ENCODE data around the gene PIKFYVE. TPM values are rescaled to one million over a fixed set of nuclear protein-coding genes. Genes with fewer than 3 reads are reported as not detected.

PIKFYVE gene
- total RNA-seq, 1 donor from 2014 or later = 46.8 TPM

DNA sequence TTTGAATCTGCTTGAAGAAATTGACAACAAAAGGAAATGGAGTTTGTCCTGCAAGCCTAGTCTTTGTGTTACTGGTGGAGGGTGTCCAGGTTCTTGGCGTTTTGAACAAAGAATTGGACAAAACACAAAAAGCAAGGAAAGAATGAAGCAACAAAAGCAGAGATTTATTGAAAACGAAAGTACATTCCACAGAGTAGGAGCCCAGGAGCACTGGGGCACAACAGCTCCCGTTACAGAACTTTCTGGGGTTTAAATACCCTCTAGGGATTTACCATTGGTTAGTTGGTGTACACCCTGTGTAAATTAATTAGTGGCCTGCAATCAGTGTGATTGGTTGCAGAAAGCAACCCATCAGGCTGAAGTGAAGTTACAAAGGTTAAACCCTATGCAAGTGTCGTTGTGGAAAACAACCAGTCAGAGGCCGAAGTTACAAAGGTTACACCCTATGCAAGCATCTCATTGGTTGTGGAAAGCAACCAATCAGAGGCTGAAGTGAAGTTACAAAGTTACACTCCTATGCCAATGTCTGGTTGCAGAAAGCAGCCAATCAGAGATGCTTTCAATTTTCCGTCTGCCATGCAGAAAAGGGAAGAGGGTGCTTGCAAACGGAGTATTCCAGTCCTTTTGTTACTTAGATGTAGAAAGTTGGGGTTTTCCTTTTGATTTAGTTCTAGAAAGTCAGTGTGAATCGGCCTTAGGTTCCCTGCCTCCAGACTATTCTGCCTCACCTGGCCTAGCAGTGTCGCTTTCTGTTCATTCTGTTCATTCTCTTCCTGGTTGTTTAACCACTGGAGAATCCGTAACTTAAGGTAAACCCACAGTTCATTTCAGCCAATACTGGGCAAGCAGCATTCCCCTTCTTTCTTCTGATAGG lies 92.9 kb downstream of the PIKFYVE start:
- Mint-ChIP-seq H3K36me3 (ENCODE audit: unreplicated experiment) (peaks cover 9% of the 10 kb centered on the region), H3K27ac (ENCODE audit: unreplicated experiment) (no peak overlapping the region), H3K4me1 (ENCODE audit: low read depth, unreplicated experiment) (peaks cover 2% of the 10 kb centered on the region), H3K4me3 (ENCODE audit: unreplicated experiment) (no peak overlapping the region), H3K9me3 (ENCODE audit: unreplicated experiment) (no peaks in the 10 kb centered on the region), H3K27me3 (ENCODE audit: unreplicated experiment) (peaks cover 3% of the 10 kb centered on the region)
- TF ChIP-seq, protein P1, sequence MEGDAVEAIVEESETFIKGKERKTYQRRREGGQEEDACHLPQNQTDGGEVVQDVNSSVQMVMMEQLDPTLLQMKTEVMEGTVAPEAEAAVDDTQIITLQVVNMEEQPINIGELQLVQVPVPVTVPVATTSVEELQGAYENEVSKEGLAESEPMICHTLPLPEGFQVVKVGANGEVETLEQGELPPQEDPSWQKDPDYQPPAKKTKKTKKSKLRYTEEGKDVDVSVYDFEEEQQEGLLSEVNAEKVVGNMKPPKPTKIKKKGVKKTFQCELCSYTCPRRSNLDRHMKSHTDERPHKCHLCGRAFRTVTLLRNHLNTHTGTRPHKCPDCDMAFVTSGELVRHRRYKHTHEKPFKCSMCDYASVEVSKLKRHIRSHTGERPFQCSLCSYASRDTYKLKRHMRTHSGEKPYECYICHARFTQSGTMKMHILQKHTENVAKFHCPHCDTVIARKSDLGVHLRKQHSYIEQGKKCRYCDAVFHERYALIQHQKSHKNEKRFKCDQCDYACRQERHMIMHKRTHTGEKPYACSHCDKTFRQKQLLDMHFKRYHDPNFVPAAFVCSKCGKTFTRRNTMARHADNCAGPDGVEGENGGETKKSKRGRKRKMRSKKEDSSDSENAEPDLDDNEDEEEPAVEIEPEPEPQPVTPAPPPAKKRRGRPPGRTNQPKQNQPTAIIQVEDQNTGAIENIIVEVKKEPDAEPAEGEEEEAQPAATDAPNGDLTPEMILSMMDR (IDR thresholded peaks at IDR 0.05; ENCODE audit: partially characterized antibody, unreplicated experiment) = no peak
- no peak for DNase-seq

DNA sequence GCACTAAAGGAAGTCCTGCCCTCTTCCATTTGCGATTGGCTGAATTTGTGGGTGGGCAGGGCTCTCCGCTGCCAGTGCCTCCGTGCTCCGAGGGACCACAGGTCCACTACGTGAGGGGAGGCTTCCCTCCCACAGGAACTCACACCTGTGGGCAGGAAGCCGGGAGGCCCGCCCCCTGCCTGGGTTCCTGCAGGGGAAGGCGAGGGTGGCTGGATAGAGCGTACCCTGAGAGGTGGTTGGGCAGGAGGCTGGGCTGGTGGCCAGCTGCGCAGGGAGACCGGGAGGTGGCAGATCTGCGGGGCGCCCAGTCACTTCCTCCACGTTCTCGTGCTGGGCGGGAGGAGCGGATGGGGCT lies 93.6 kb downstream of the PIKFYVE start:
- H3K4me3 Mint-ChIP-seq (ENCODE audit: unreplicated experiment) = no peak overlapping the region
- H3K36me3 Mint-ChIP-seq (ENCODE audit: unreplicated experiment) = peaks cover 13% of the 10 kb centered on the region
- H3K9me3 Mint-ChIP-seq (ENCODE audit: unreplicated experiment) = no peaks in the 10 kb centered on the region
- DNase-seq = no peak
- H3K4me1 Mint-ChIP-seq (ENCODE audit: low read depth, unreplicated experiment) = peaks cover 2% of the 10 kb centered on the region
- H3K27ac Mint-ChIP-seq (ENCODE audit: unreplicated experiment) = no peak overlapping the region
- TF ChIP-seq, protein P1 (IDR thresholded peaks at IDR 0.05; ENCODE audit: partially characterized antibody, unreplicated experiment) = no peak
- H3K27me3 Mint-ChIP-seq (ENCODE audit: unreplicated experiment) = peaks cover 3% of the 10 kb centered on the region

DNA sequence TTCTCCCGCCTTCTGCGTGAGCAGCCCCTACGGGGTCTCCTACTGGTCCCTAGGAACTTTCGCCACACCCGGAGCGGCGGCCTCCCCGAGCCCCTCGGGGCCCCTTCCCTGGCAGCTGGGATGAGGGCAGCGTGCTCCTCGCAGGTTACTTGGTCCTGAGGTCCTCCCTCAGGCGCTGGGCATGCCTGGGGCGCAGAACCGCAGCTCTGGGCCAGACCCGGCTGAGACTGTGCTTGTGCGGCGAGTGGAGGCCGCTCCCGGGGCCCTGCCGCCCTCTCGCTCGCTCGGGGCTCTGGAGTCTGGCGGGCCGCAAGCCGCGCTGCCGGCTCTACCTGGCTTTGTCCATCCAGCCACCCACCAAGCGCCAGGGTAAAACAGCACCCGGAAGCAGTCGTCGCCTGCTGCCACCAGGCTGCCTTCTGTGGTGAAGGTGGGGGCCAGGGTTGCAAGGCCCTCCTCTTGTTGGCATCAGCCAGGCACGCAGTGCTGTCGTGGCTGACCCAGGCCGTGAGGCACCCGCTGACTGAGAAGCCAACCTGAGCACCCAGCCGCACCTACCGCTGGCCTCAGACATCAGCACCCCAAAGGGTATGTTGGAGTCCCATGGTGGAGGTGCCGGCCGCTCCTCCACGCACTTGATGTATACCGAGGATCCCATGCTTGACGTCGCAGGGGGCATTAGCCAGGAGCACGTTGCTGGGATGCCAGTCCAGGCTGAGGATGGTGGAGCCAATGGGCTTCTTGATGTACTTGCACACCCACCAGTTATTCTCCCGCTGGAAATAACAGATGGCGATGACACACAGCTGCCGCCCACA lies 94.4 kb downstream of the PIKFYVE start:
- H3K4me1 Mint-ChIP-seq (ENCODE audit: low read depth, unreplicated experiment) = peaks cover 2% of the 10 kb centered on the region
- no peak overlapping the region for H3K27ac Mint-ChIP-seq (ENCODE audit: unreplicated experiment)
- H3K36me3 Mint-ChIP-seq (ENCODE audit: unreplicated experiment) = peaks cover 20% of the 10 kb centered on the region
- TF ChIP-seq, protein P1 (IDR thresholded peaks at IDR 0.05; ENCODE audit: partially characterized antibody, unreplicated experiment) = no peak
- peaks cover 3% of the 10 kb centered on the region for H3K27me3 Mint-ChIP-seq (ENCODE audit: unreplicated experiment)
- DNase-seq = no peak
- H3K4me3 Mint-ChIP-seq (ENCODE audit: unreplicated experiment) = no peak overlapping the region
- H3K9me3 Mint-ChIP-seq (ENCODE audit: unreplicated experiment) = peaks cover 3% of the 10 kb centered on the region

DNA sequence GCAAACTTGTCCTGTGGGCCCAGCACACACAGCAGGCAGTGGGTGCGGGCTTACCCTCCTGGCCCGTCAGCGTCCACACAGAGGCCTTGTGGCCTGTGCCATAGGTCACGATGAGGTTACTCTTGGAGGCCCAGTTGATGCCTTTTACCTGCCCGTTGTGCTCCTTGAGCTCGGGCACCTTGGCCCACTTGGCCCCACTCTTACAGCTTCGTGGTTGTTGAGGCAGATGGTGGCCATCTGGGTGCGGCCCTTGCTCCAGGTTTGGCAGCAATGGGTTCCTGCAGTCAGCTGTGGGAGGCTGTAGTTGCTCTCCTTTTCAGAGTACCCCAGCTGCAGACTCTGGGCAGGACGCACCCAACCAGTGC lies 95.0 kb downstream of the PIKFYVE start:
- Mint-ChIP-seq H3K4me3 (ENCODE audit: unreplicated experiment) (no peak overlapping the region), H3K27me3 (ENCODE audit: unreplicated experiment) (peaks cover 3% of the 10 kb centered on the region), H3K9me3 (ENCODE audit: unreplicated experiment) (peaks cover 3% of the 10 kb centered on the region), H3K27ac (ENCODE audit: unreplicated experiment) (no peak overlapping the region), H3K4me1 (ENCODE audit: low read depth, unreplicated experiment) (peaks cover 2% of the 10 kb centered on the region), H3K36me3 (ENCODE audit: unreplicated experiment) (peaks cover 20% of the 10 kb centered on the region)
- DNase-seq = no peak
- TF ChIP-seq, protein P1 (IDR thresholded peaks at IDR 0.05; ENCODE audit: partially characterized antibody, unreplicated experiment) = no peak

DNA sequence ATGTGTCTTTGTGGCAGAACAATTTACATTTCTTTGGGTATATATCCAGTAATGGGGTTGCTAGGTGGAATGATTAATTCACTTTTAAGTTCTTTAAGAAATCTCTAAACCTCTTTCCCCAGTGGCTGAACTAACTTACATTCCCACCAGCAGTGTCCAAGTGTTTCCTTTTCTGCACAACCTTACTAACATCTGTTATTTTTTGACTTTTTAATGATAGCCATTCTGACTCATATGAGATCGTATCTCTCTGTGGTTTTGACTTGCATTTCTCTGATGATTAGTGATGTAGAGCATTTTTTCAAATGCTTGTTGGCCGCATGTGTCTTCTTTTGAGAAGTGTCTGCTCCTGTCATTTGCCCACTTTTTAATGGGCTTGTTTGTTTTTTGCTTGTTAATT lies 97.4 kb downstream of the PIKFYVE start:
- DNase-seq = no peak
- peaks cover 2% of the 10 kb centered on the region for H3K4me1 Mint-ChIP-seq (ENCODE audit: low read depth, unreplicated experiment)
- H3K36me3 Mint-ChIP-seq (ENCODE audit: unreplicated experiment) = peaks cover 20% of the 10 kb centered on the region
- H3K27ac Mint-ChIP-seq (ENCODE audit: unreplicated experiment) = no peak overlapping the region
- H3K4me3 Mint-ChIP-seq (ENCODE audit: unreplicated experiment) = no peak overlapping the region
- H3K9me3 Mint-ChIP-seq (ENCODE audit: unreplicated experiment) = peaks cover 3% of the 10 kb centered on the region
- H3K27me3 Mint-ChIP-seq (ENCODE audit: unreplicated experiment) = peaks cover 3% of the 10 kb centered on the region
- TF ChIP-seq, protein P1 (IDR thresholded peaks at IDR 0.05; ENCODE audit: partially characterized antibody, unreplicated experiment) = no peak

Data from glutamatergic neuron (in vitro differentiated cells).